Measurements from ENCODE around the gene ITGA1. TPM values are rescaled to one million over a fixed set of nuclear protein-coding genes. Genes with fewer than 3 reads are reported as not detected.

The ITGA1 gene
- polyA plus RNA-seq, 3 donors = 2.4 to 19.6 (median 6.7) TPM

DNA sequence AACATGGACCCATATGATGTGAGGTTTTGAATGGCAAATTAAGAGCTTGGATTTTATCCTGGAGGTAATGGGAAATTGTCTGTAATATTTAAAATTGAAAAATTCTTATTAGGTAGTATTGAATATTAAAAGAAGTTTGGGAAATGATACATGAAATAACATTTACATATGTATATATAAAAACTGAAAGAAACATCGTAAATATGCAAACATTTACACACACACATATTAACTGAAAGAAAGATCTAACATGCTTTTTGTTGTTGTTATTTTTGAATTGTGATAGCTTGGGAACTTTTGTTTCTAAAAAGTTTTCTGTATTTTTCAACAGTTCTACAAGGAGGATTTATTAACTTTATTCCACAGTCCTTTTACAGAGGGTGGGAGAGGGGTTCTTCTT is 118.6 kb downstream of the ITGA1 start:
- H3K27ac ChIP-seq (ENCODE audit: low read depth, low read length) = no peak overlapping the region
- WGBS, 3 donors = 92 to 99% (median 97%) methylated on average over 1 of the region's 1 CpG

- no peak overlapping the region for H3K27ac ChIP-seq (ENCODE audit: low read depth, low read length)
- 86 to 90% (median 89%) methylated on average over 4 of the region's 4 CpGs for WGBS, 3 donors
Observed at GRCh38 chr5:52906845-52907244, 119.1 kb downstream of the ITGA1 start.

GRCh38 chr5:52909192-52909591 is 121.5 kb downstream of the ITGA1 start:
- H3K27ac ChIP-seq (ENCODE audit: low read depth, low read length) = no peak overlapping the region
- 13 to 21% (median 21%) methylated on average over 1 of the region's 1 CpG for WGBS, 3 donors

DNA sequence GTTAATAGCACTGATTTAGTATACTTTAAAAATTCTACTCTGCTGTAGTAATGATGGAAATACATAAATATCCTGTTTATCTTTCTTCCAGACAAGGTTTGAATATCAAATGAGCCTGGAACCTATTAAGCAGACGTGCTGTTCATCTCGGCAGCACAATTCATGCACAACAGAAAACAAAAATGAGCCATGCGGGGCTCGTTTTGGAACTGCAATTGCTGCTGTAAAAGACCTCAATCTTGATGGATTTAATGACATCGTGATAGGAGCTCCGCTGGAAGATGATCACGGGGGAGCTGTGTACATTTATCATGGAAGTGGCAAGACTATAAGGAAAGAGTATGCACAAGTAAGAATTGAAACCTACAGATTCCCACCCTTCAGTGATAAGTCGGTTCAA is 122.4 kb downstream of the ITGA1 start:
- H3K27ac ChIP-seq (ENCODE audit: low read depth, low read length) = no peak overlapping the region
- WGBS, 3 donors = 51 to 58% (median 54%) methylated on average over 8 of the region's 8 CpGs

DNA sequence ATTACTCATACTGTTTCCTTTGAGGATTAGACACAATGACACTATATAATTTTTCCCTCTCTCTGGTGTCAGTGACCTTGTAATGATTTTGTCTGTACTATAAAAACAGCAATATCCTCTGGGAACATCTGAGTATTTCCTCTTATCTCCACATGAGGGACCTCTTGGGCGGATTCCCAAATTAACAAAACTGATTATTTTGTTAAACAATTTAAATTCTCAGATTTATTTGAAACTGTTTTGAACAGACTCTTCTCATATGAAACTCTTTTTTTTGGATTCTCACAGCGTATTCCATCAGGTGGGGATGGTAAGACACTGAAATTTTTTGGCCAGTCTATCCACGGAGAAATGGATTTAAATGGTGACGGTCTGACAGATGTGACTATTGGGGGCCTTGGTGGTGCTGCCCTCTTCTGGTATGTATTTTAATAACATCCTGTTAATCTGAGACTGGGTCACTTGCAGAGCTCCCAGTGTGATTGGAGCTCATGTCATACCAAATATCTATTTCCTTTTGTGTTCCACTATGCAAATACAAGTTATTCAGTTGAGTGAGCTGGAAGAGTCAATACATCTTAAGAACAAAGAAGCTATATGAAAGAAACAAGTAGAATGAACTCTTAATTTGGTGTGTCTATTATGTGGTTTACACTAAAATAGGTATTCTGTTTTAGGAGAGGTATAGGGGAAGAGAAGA is 127.6 kb downstream of the ITGA1 start:
- H3K27ac ChIP-seq (ENCODE audit: low read depth, low read length) = no peak overlapping the region
- WGBS, 3 donors = 5 to 6% (median 6%) methylated on average over 4 of the region's 4 CpGs

DNA sequence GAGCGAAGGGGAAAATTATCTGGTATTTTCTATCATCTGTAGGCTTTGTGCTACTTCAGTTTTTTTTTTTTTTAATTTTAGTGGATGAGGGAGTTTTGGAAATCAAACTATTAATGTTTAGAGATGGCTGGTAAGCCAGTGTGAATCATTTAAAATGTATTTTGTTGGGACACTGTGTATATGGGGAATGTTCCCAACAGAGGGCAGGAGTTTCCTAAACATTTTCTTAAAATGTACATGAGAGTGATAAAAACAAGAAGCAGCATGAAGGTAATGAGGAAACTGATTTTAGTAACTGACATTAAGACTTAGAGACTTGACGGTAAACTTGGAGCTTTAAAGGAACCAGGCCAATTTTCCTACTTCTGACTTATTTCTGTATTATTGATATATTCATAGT is 133.2 kb downstream of the ITGA1 start:
- 86 to 93% (median 89%) methylated on average over 2 of the region's 2 CpGs for WGBS, 3 donors
- H3K27ac ChIP-seq (ENCODE audit: low read depth, low read length) = no peak overlapping the region

DNA sequence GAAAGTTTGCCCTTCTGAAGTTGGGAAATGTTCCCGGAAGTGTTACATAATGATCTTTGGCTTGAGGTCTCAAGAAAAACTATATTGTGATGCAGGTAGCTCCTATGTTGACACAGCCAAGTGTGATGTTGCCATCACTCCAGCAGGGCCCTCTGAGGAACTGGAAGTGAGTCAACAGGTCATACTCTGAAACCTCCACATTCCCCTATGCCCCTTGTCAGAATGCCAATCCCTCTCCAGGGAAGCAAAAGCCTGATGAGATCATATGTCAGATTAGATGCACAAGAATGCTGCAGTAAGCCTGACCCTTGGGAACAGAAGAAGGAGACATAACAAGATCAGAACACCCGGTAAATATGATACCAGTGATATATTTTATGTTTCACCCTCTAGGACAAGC is 134.7 kb downstream of the ITGA1 start:
- no peak overlapping the region for H3K27ac ChIP-seq (ENCODE audit: low read depth, low read length)
- WGBS, 3 donors = 55 to 68% (median 60%) methylated on average over 2 of the region's 2 CpGs

GRCh38 chr5:52924456-52924855 is 136.7 kb downstream of the ITGA1 start:
- 73 to 77% (median 75%) methylated on average over 8 of the region's 8 CpGs for WGBS, 3 donors
- no peak overlapping the region for H3K27ac ChIP-seq (ENCODE audit: low read depth, low read length)

DNA sequence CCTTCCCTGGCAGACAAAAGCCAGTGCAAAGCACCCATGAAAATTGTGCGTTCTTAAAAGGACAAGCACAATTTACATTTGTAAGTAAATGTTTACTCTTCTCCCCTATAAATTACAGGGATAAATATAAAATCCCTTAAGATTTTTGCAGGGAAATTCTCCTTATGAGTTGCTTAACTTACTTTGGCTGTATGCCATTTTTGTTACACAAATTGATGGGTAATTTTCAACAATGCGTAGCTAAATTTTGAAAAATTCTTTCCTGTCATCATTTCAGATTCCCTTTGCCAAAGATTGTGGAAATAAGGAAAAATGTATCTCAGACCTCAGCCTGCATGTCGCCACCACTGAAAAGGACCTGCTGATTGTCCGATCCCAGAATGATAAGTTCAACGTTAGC is 137.3 kb downstream of the ITGA1 start:
- WGBS, 3 donors = 79 to 80% (median 79%) methylated on average over 5 of the region's 5 CpGs
- H3K27ac ChIP-seq (ENCODE audit: low read depth, low read length) = no peak overlapping the region

- H3K27ac ChIP-seq (ENCODE audit: low read depth, low read length) = no peak overlapping the region
- 57 to 84% (median 66%) methylated on average over 2 of the region's 2 CpGs for WGBS, 3 donors
Observed at GRCh38 chr5:52928689-52929088, 141.0 kb downstream of the ITGA1 start.

- H3K27ac ChIP-seq (ENCODE audit: low read depth, low read length) = no peak overlapping the region
Observed at GRCh38 chr5:52938226-52938625, 150.5 kb downstream of the ITGA1 start.

DNA sequence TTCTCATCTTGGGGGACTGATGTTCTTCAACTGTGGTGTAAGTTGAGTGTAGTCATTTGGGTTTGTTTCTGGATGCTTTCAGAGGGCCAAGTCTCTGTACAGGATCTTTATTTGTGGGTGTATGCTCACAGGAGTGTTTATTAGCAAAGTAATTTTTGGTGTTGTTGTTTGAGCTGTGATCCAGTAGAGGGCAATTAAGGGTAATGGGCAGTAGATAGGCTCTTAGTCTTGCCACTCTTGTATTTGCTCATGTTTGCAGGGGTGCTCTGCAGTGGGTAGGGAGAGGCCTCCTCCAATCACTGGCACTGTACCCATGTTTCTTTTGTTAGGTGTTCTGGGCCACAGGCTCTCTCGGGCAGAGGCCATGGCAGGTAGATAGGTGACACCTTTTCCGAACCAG is 155.6 kb downstream of the ITGA1 start:
- WGBS, 3 donors = 92 to 100% (median 96%) methylated on average over 2 of the region's 2 CpGs
- no peak overlapping the region for H3K27ac ChIP-seq (ENCODE audit: low read depth, low read length)

DNA sequence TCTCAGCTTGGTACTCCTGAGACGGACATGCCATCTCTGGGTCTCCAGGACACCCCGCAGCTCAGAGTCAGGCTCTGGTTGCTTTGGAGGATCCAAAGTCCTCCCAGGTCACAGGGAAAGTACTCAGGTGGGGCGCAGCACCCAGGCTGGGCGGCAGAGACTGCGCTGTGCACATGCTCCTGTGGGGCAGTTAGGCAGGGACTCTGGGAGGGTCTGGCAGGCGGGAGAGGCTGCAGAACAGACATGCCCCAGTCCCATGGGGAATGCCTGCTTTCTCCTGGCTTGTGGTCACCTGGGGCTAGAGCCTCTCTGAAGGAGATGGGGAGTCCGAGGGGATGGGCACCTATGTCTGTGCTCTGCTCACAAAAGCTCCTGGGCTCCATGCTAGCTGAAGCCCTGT is 156.1 kb downstream of the ITGA1 start:
- H3K27ac ChIP-seq (ENCODE audit: low read depth, low read length) = no peak overlapping the region
- 89 to 97% (median 91%) methylated on average over 7 of the region's 7 CpGs for WGBS, 3 donors

- no peak overlapping the region for H3K27ac ChIP-seq (ENCODE audit: low read depth, low read length)
- WGBS, 3 donors = 19 to 38% (median 25%) methylated on average over 4 of the region's 4 CpGs
Observed at GRCh38 chr5:52945040-52945439, 157.3 kb downstream of the ITGA1 start.

DNA sequence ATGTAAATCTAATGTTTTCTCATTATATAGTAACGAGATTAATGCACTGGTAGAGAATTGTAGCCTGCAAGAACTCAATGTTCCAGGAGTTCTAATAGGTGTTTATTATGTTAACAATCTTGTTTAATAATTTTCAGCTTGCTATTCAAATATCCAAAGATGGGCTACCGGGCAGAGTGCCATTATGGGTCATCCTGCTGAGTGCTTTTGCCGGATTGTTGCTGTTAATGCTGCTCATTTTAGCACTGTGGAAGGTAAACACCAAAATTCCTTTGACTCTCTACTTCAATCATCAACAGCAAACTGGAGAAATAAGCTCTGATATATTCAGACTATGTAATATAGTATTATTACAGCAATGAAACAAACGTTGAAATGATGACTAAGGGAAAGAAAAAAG is 159.5 kb downstream of the ITGA1 start:
- WGBS, 3 donors = 56 to 73% (median 66%) methylated on average over 4 of the region's 4 CpGs
- no peak overlapping the region for H3K27ac ChIP-seq (ENCODE audit: low read depth, low read length)

- no peak overlapping the region for H3K27ac ChIP-seq (ENCODE audit: low read depth, low read length)
Observed at GRCh38 chr5:52947851-52948250, 160.1 kb downstream of the ITGA1 start.

GRCh38 chr5:52948418-52949076 is 160.8 kb downstream of the ITGA1 start:
- H3K27ac ChIP-seq (ENCODE audit: low read depth, low read length) = no peak overlapping the region
- 15 to 37% (median 33%) methylated on average over 1 of the region's 1 CpG for WGBS, 3 donors

GRCh38 chr5:52950686-52951085 is 163.0 kb downstream of the ITGA1 start:
- no peak overlapping the region for H3K27ac ChIP-seq (ENCODE audit: low read depth, low read length)
- 87 to 97% (median 95%) methylated on average over 3 of the region's 3 CpGs for WGBS, 3 donors

- no peak overlapping the region for H3K27ac ChIP-seq (ENCODE audit: low read depth, low read length)
- WGBS, 3 donors = 92 to 97% (median 95%) methylated on average over 1 of the region's 1 CpG
Observed at GRCh38 chr5:52952483-52952882, 164.8 kb downstream of the ITGA1 start.

- 54 to 97% (median 96%) methylated on average over 4 of the region's 4 CpGs for WGBS, 3 donors
- H3K27ac ChIP-seq (ENCODE audit: low read depth, low read length) = no peak overlapping the region
Observed at GRCh38 chr5:52956014-52956413, 168.3 kb downstream of the ITGA1 start.
